NCI-H2107 treated with DMSO at 0.1 percent for 48 hours (cell line): ENCODE data around the gene BGLAP.

Experiments
- DNase-seq: peaks from one replicate; lab custom pipeline; 2025; ENCODE audit not compliant: unreplicated experiment; lab: John Stamatoyannopoulos, UW

The BGLAP gene

GRCh38 chr1:156253634-156254033 is 11.7 kb downstream of the BGLAP start:
- no peak for DNase-seq

- no peak for DNase-seq
These were observed 15.7 kb downstream of the BGLAP start for GRCh38 chr1:156257711-156258110.

DNA sequence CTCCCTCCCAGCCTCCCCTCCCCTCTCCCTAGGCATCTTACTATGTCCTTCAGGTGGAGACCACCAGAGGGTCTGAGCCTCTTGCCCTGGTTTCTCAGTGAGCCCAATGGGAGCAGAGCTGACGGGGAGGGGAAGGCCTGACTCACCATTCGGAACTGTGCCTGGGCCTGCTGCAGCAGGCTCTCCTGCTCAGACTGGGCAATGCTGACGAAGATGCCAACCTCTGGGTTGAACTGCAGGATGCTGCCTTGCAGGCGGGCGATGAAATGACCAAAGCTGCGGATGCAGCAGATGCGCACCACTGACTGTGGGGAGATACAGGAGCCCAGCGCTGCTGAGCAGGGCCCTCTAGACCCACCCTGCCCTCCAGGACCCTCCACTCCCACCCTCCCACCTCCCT is 16.9 kb downstream of the BGLAP start:
- DNase-seq, result no peak

GRCh38 chr1:156259805-156260204 is 17.8 kb downstream of the BGLAP start:
- DNase-seq, result no peak

GRCh38 chr1:156260896-156261295 is 18.9 kb downstream of the BGLAP start:
- DNase-seq, result no peak

GRCh38 chr1:156262461-156263287 is 20.7 kb downstream of the BGLAP start:
- DNase-seq, result no peak

DNA sequence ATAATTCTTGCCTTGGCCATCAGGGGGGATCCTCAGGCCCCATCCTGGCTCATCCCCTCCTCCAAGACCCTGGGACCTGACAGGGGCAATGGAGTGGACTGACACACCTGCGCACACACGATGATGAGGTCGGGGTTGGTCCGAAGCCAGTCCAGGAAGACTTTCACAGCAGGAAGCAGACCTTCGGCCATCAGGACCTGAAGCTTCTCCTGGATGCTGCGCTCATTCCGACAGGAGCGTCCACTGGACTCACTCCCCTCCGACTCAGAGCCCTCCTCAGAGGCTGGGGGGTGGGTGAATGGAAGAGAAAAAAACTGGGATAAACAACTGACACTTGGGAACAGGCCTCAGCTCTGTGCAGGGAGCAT is 21.3 kb downstream of the BGLAP start:
- DNase-seq, result no peak

GRCh38 chr1:156266051-156266450 is 24.1 kb downstream of the BGLAP start:
- no peak for DNase-seq

DNA sequence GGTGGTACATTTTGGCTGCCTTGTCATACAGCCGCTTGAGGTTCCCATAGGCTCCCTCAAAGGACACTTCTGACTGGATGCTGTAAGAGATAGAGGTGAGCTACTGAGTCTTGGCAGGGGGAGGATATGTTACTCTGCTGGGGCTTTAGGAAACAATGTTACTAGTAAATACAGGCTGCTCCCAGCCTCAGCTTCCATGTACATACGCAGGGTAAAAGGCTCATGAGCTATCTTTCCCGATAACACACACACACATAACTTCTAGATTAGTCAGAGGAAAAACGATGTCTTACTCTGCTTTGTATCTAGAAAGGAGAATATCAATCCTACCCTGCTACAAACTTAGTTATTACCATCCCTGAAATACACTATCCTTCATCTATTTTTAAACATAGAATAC is 26.4 kb downstream of the BGLAP start:
- no peak for DNase-seq

- no peak for DNase-seq
These were observed 28.3 kb downstream of the BGLAP start for GRCh38 chr1:156270314-156270713.

- no peak for DNase-seq
These were observed 34.5 kb downstream of the BGLAP start for GRCh38 chr1:156276532-156276931.

DNA sequence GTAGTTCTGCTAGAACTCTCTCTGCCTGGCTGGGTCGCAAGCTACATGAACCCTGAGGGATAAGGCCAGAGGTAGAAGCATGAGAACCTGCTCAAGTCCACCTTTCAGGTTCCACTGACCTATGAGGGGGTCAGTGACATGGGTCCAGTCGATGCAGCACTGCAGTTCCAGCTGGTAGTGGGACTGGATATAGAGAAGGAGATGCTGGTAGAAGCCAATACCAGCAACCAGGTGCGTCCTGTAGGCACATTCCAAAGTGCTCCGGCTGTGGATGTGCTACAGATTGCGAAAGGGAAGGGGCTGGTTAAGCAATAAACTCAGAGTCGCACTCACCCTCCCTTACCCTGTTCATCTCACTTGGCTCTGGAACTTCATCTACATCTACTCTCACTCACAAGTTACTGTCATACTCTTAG is 35.0 kb downstream of the BGLAP start:
- no peak for DNase-seq

DNA sequence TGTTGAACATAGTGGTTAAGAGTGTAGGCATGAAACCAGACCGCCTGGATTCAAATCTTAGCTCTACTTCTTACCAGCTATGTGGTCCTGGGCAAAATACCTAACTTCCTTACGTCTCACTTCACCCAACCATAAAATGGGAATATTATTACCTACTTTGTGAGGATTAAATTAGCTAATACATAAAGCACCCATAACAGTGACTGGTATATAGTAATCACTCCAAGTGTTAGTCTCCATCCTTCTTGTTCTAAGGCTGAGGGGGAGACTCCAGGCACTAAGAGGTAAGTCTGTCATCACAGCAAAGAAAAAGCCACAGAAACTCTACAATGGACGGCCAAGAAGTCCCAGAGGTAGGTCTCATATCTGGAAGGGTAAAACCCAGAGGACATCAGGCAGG is 37.9 kb downstream of the BGLAP start:
- no peak for DNase-seq

DNA sequence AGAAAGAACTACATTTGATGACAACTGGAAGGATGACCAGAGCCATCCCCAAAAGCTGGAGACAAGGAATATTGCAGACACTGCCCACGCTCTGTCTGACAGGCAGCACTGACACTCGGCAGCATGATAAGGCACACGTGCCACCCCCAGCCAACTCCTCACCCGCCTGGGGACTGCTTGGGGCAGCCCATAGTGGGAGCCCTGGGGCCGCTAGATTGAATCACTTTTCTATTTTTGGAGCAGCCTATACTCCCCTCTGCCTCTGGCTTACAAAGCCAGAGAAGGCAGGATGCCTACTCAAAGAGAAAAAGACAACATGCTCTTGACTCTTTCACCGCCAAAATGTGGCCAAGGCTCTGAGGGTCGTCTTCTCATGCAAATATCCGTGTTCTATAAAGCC is 39.3 kb downstream of the BGLAP start:
- DNase-seq, result no peak

GRCh38 chr1:156281693-156282478 is 39.9 kb downstream of the BGLAP start:
- DNase-seq, result no peak

- DNase-seq, result peak; percentile 96
These were observed 40.7 kb downstream of the BGLAP start, which contains the start of gene SMG5 for GRCh38 chr1:156282479-156283222. Gene SMG5, minus strand, starts transcription at chr1:156282825. Its CDS starts 145 bp downstream, at chr1:156282680.

DNA sequence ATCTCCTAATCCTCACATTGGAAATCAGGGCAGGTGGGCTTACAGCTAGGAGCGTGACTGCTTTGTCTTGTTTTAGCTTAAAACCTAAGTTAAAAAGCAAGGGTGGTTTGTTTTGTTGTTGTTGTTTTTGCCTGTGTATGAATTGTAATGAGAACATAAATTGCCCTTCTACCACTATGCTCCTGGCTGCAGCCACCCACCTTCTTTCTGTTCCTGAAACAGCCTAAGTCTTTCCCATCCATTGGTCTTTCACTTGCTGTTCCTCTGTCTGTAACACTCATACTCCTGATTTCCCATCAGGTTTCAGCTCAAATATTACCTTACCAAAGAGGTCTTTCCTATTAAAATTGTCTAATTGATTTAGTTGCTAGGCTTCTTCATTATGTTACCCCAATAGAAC is 41.5 kb downstream of the BGLAP start:
- no peak for DNase-seq

- no peak for DNase-seq
These were observed 42.1 kb downstream of the BGLAP start, which contains the start of gene TMEM79 for GRCh38 chr1:156284112-156284511. Gene TMEM79, plus strand, starts transcription at chr1:156284325. Its CDS starts 902 bp downstream, at chr1:156285227.

DNA sequence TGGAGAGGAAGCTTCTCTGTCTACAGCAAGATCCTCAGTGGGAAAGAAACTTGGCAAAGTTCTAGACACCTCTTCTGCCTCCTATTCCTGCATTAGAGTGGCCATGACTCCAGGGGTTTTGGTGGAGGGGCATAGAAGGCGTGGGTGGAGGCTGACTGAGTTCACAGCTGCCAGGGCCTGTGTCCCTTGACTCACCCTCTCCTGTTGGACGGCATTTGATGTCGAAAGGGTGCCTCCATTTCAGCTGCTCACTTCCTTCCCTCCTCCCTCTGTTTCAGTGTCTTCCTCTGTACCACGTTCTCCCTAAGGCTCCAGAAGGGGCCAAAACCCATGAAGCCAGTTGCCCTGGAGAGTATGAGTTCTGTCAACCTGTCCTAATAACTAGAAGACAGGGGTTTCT is 42.8 kb downstream of the BGLAP start:
- no peak for DNase-seq

GRCh38 chr1:156285437-156285836 is 43.5 kb downstream of the BGLAP start:
- no peak for DNase-seq

DNA sequence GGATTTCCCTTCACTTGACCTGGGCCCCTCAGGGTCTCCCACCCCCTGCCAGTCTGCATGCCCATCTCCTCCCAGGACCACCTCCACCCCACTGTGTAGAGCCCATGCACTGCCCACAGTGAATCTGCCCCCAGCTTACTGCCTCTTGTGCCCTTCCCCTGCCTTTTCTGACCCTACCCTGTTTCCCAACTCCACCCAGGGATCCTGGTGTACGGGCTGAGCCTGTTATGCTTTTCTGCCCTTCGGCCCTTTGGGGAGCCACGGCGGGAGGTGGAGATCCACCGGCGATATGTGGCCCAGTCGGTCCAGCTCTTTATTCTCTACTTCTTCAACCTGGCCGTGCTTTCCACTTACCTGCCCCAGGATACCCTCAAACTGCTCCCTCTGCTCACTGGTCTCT is 44.1 kb downstream of the BGLAP start:
- DNase-seq, result no peak
